Coronary artery (tissue), 2 donors: ENCODE data around the gene GSAP.

Experiments
- DNase-seq: peaks from one replicate; pipeline ENCODE4 v3.0.0-alpha.2; 2017; ENCODE audit warnings: low spot score
- H3K27ac ChIP-seq, 2 donors: fragments of 200-600 bp; sonication (generic); one replicate each; pipeline ENCODE4 v1.5.1; 2016 to 2019
- H3K4me3 ChIP-seq: fragments of 200-600 bp; sonication (generic); 2 replicates; pipeline ENCODE4 v1.5.1; 2016; ENCODE audit warnings: mild to moderate bottlenecking, moderate library complexity
- CTCF ChIP-seq: fragments of 200-600 bp; sonication (generic); IDR thresholded peaks from one replicate; pipeline ENCODE4 v1.5.1; 2019; ENCODE audit warnings: antibody characterized with exemption

GSAP gene

GRCh38 chr7:77313876-77314480, 102.2 kb downstream of the GSAP start:
- no peak overlapping the region for H3K4me3 ChIP-seq
- no peak for TF ChIP-seq CTCF
- no peak for DNase-seq
- no peak overlapping the region for H3K27ac ChIP-seq

- Histone ChIP-seq H3K27ac (peak overlapping the region in 1 of 2 donors; percentile 12), H3K4me3 (no peak overlapping the region)
- DNase-seq: no peak
- TF ChIP-seq CTCF: no peak
Observed at GRCh38 chr7:77313085-77313484, 103.1 kb downstream of the GSAP start.

GRCh38 chr7:77310982-77311381, 105.2 kb downstream of the GSAP start:
- no peak overlapping the region for H3K27ac ChIP-seq
- DNase-seq: no peak
- no peak overlapping the region for H3K4me3 ChIP-seq
- no peak for TF ChIP-seq CTCF

GRCh38 chr7:77309714-77310220, 106.4 kb downstream of the GSAP start:
- Histone ChIP-seq H3K27ac (no peak overlapping the region), H3K4me3 (no peak overlapping the region)
- DNase-seq: no peak
- no peak for TF ChIP-seq CTCF

- H3K27ac ChIP-seq: peak overlapping the region in 1 of 2 donors; percentile 58
- no peak overlapping the region for H3K4me3 ChIP-seq
- TF ChIP-seq CTCF: no peak
- DNase-seq: no peak
Observed at GRCh38 chr7:77308792-77309191, 107.4 kb downstream of the GSAP start.

- no peak overlapping the region for H3K27ac ChIP-seq
- DNase-seq: no peak
- no peak for TF ChIP-seq CTCF
- no peak overlapping the region for H3K4me3 ChIP-seq
Observed at GRCh38 chr7:77306231-77307067, 109.7 kb downstream of the GSAP start.

- H3K27ac ChIP-seq: no peak overlapping the region
- TF ChIP-seq CTCF: no peak
- no peak overlapping the region for H3K4me3 ChIP-seq
- no peak for DNase-seq
Observed at GRCh38 chr7:77295549-77295948, 120.6 kb downstream of the GSAP start.
